Panc1 (cell line): ENCODE results near the gene KCNN3.

ENCODE experiments used
- SIN3A ChIP-seq: IDR thresholded peaks from 2 replicates; pipeline ENCODE4 v1.6.1; 2012; ENCODE audit warnings: low read depth, mild to moderate bottlenecking, low read length, moderate library complexity, borderline replicate concordance; ENCODE audit not compliant: insufficient read depth
- TF ChIP-seq, protein P1 (sequence below): fragments of 450-650 bp; IDR thresholded peaks from 2 replicates; pipeline ENCODE4 v1.5.1; 2017; ENCODE audit warnings: mild to moderate bottlenecking

DNA sequence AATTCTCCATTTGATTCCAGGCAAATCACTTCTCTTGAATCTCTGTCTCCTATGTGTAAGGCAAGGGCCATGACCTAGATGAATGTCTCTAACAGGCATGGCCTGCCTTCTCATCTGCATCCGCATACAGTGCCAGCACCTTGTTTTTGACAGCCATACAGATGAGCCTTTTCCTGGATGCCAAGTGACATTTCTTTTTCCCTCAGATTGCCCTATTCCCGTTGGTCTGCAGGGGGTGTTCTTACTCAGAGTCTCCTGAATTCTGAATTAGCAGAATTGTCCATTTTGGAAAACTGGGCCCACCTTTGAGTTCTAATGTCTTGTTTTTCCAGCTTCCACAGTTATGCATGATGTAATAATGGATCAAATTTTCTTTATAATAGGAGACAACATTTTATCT lies 174.1 kb downstream of the KCNN3 start:
- TF ChIP-seq, protein P1, sequence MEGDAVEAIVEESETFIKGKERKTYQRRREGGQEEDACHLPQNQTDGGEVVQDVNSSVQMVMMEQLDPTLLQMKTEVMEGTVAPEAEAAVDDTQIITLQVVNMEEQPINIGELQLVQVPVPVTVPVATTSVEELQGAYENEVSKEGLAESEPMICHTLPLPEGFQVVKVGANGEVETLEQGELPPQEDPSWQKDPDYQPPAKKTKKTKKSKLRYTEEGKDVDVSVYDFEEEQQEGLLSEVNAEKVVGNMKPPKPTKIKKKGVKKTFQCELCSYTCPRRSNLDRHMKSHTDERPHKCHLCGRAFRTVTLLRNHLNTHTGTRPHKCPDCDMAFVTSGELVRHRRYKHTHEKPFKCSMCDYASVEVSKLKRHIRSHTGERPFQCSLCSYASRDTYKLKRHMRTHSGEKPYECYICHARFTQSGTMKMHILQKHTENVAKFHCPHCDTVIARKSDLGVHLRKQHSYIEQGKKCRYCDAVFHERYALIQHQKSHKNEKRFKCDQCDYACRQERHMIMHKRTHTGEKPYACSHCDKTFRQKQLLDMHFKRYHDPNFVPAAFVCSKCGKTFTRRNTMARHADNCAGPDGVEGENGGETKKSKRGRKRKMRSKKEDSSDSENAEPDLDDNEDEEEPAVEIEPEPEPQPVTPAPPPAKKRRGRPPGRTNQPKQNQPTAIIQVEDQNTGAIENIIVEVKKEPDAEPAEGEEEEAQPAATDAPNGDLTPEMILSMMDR: no peak; the same call in none of the 2 replicates
- TF ChIP-seq SIN3A: no peak
